Aorta (tissue), 5 donors: ENCODE measurements around the gene DSCAML1. TPM values are rescaled to one million over a fixed set of nuclear protein-coding genes. Genes with fewer than 3 reads are reported as not detected.

Experiments used
- ATAC-seq: fragments of 200-7000 bp; cut with Tn5 transposase; one replicate; pipeline ENCODE4 v1.9.1; 2022; ENCODE audit warnings: moderate library complexity; ENCODE audit not compliant: low FRiP score
- DNase-seq, 2 donors: peaks; one replicate each; pipeline ENCODE4 v3.0.0-alpha.2; 2020
- H3K27ac ChIP-seq, 2 donors: one replicate each; pipeline ENCODE4 v1.5.1; 2013; ENCODE audit warnings: low read length in 2 of 2, mild to moderate bottlenecking in 2 of 2, moderate library complexity in 2 of 2, control low read depth in 1 of 2, inconsistent platforms in 1 of 2, low read depth in 1 of 2
- H3K27me3 ChIP-seq, 2 donors: one replicate each; pipeline ENCODE4 v1.6.1; 2013; ENCODE audit warnings: control low read depth in 1 of 2, low read length in 1 of 2, mild to moderate bottlenecking in 1 of 2, moderate library complexity in 1 of 2; ENCODE audit not compliant: insufficient read depth in 2 of 2, control insufficient read depth in 1 of 2
- H3K36me3 ChIP-seq, 2 donors: one replicate each; pipeline ENCODE4 v1.6.1; 2013; ENCODE audit warnings: control low read depth in 1 of 2, low read length in 1 of 2, mild to moderate bottlenecking in 1 of 2; ENCODE audit not compliant: insufficient read depth in 2 of 2, control insufficient read depth in 1 of 2
- H3K4me1 ChIP-seq, 2 donors: one replicate each; pipeline ENCODE4 v1.6.1; 2013; ENCODE audit warnings: low read length in 2 of 2, control low read depth in 1 of 2, mild to moderate bottlenecking in 1 of 2, moderate library complexity in 1 of 2; ENCODE audit not compliant: insufficient read depth in 2 of 2, control insufficient read depth in 1 of 2
- H3K4me3 ChIP-seq, 2 donors: one replicate each; pipeline ENCODE4 v1.5.1; 2013; ENCODE audit warnings: low read length in 2 of 2, control low read depth in 1 of 2, mild to moderate bottlenecking in 1 of 2
- H3K9me3 ChIP-seq: one replicate; pipeline ENCODE4 v1.6.1; 2013; ENCODE audit warnings: mild to moderate bottlenecking, low read length; ENCODE audit not compliant: control insufficient read depth
- WGBS, 2 donors: extraction: QIAGEN DNeasy Blood & Tissue Kit; methylation state at CpG; one replicate each; pipeline ENCODE4 v1.1.7; 2013; 5-methylcytosine and 5-hydroxymethylcytosine counted together
- intact Hi-C, 2 donors: fragments of 100-400 bp; cut with DNase I; formaldehyde crosslinking; loops; one replicate each; pipeline versions ENCODE4 v1.14.2 to v1.15.0; 2022
- polyA plus RNA-seq, 2 donors: library from polyadenylated mRNA; stranded (reverse); fragments of 200-250 nt; gene quantifications; one replicate each; pipeline ENCODE4 v1.2.3, GENCODE V29; 2013
- total RNA-seq, 2 donors: library from RNA; stranded (reverse); fragmentation: NEBNext Ultra II Directional; extraction: Animal tissue kit (Norgen Biotek cat#: 25700); gene quantifications; one replicate each; pipeline ENCODE4 v1.2.1, GENCODE V29; 2021
- donor health status: healthy with polysubstance abuse.
- donor health status: Bipolar disorder and iron deficiency.
- donor health status: DM: no; HTN: no; CAD: no.
- donor health status: DM: no; HTN: no; CAD: no.
- donor health status: DM: yes; HTN: yes; CAD: no.

Gene DSCAML1
- total and polyA plus RNA-seq, 4 donors = 0.13 to 2.2 (median 0.58) TPM; not detected in 1

GRCh38 chr11:117384045-117384444, 413.0 kb downstream of the DSCAML1 start:
- peaks cover 0 to 13% of the 10 kb centered on the region in 2 donors for H3K36me3 ChIP-seq
- H3K27me3 ChIP-seq = no peaks in the 10 kb centered on the region
- no peaks in the 10 kb centered on the region for H3K4me1 ChIP-seq
- H3K4me3 ChIP-seq = no peak overlapping the region
- no peaks in the 10 kb centered on the region for H3K9me3 ChIP-seq
- intact Hi-C loops = no loop called here
- WGBS, 2 donors = 48 to 50% methylated on average over 1 of the region's 1 CpG
- no peak for DNase-seq
- ATAC-seq = no peak
- H3K27ac ChIP-seq = no peak overlapping the region

GRCh38 chr11:117382746-117383145, 414.3 kb downstream of the DSCAML1 start:
- no peaks in the 10 kb centered on the region for H3K27me3 ChIP-seq
- H3K27ac ChIP-seq = no peak overlapping the region
- 87 to 90% methylated on average over 4 of the region's 4 CpGs for WGBS, 2 donors
- no peaks in the 10 kb centered on the region for H3K4me1 ChIP-seq
- H3K4me3 ChIP-seq = no peak overlapping the region
- intact Hi-C loops = no loop called here
- no peak for ATAC-seq
- no peaks in the 10 kb centered on the region for H3K9me3 ChIP-seq
- DNase-seq = no peak
- peaks cover 0 to 15% of the 10 kb centered on the region in 2 donors for H3K36me3 ChIP-seq

GRCh38 chr11:117381481-117382387, 415.3 kb downstream of the DSCAML1 start:
- Histone ChIP-seq H3K36me3 (peaks cover 0 to 12% of the 10 kb centered on the region in 2 donors), H3K9me3 (no peaks in the 10 kb centered on the region), H3K27me3 (no peaks in the 10 kb centered on the region), H3K4me1 (no peaks in the 10 kb centered on the region), H3K4me3 (no peak overlapping the region), H3K27ac (no peak overlapping the region)
- DNase-seq (no peak), ATAC-seq (no peak)
- intact Hi-C loops = no loop called here
- 92 to 93% methylated on average over 9 of the region's 9 CpGs for WGBS, 2 donors

GRCh38 chr11:117380676-117381075, 416.3 kb downstream of the DSCAML1 start:
- WGBS, 2 donors = 88 to 91% methylated on average over 4 of the region's 4 CpGs
- H3K27me3 ChIP-seq = no peaks in the 10 kb centered on the region
- intact Hi-C loops = no loop called here
- no peak overlapping the region for H3K27ac ChIP-seq
- DNase-seq = no peak
- no peak overlapping the region for H3K4me3 ChIP-seq
- no peaks in the 10 kb centered on the region for H3K9me3 ChIP-seq
- no peak for ATAC-seq
- H3K36me3 ChIP-seq = peaks cover 0 to 12% of the 10 kb centered on the region in 2 donors
- H3K4me1 ChIP-seq = no peaks in the 10 kb centered on the region

- H3K27ac ChIP-seq = no peak overlapping the region
- no peak for DNase-seq
- no peaks in the 10 kb centered on the region for H3K4me1 ChIP-seq
- peaks cover 0 to 16% of the 10 kb centered on the region in 2 donors for H3K36me3 ChIP-seq
- no peaks in the 10 kb centered on the region for H3K27me3 ChIP-seq
- no peak overlapping the region for H3K4me3 ChIP-seq
- 74 to 77% methylated on average over 12 of the region's 12 CpGs for WGBS, 2 donors
- intact Hi-C loops = no loop called here
- no peak for ATAC-seq
- no peaks in the 10 kb centered on the region for H3K9me3 ChIP-seq
These were observed 417.8 kb downstream of the DSCAML1 start for GRCh38 chr11:117378976-117379865.

Other genes starting within 250 kb of the DSCAML1 start
- 1 to 10 TPM; 1.1 to 4.7 TPM for gene FXYD2, start 27.5 kb upstream of the DSCAML1 start, total RNA-seq
- gene FXYD2, start 27.5 kb upstream of the DSCAML1 start, polyA plus RNA-seq = 1 to 10 TPM in 1 of 2 donors, not detected in 1; 1.5 TPM
- 10 to 100 TPM; 28.6 to 28.7 TPM for gene FXYD6, start 79.4 kb upstream of the DSCAML1 start, total RNA-seq
- gene FXYD6, start 79.4 kb upstream of the DSCAML1 start, polyA plus RNA-seq = 10 to 100 TPM; 14.5 to 28.2 TPM
- under 1 TPM; 0.45 to 0.54 TPM for gene TMPRSS13, start 132.2 kb upstream of the DSCAML1 start, total RNA-seq
- 1 to 10 TPM in 1 of 2 donors, not detected in 1; 1.0 TPM for gene TMPRSS13, start 132.2 kb upstream of the DSCAML1 start, polyA plus RNA-seq
- 10 to 100 TPM; 18.3 to 59.2 TPM for gene IL10RA, start 189.2 kb upstream of the DSCAML1 start, total RNA-seq
- gene IL10RA, start 189.2 kb upstream of the DSCAML1 start, polyA plus RNA-seq = 10 to 100 TPM in 1 of 2 donors, 1 to 10 TPM in 1; 1.7 to 10.9 TPM